Smooth muscle cell (in vitro differentiated cells): ENCODE data around the gene TPRX1. TPM values are rescaled to one million over a fixed set of nuclear protein-coding genes. Genes with fewer than 3 reads are reported as not detected.
"Not testable (repeated sequence)": the region's sequence is repeated elsewhere in the genome, so short reads cannot be mapped to it uniquely, and the experiment has no call there.

ENCODE experiments used
- DNase-seq: peaks from one replicate; lab custom pipeline; 2025; ENCODE audit not compliant: unreplicated experiment; lab: John Stamatoyannopoulos, UW
- H2AFZ ChIP-seq: fragments of 200-600 bp; sonication (generic); 2 replicates; pipeline ENCODE4 v1.6.0; 2016; ENCODE audit warnings: antibody characterized with exemption, low read depth, mild to moderate bottlenecking
- H3F3A ChIP-seq: fragments of 200-600 bp; sonication (generic); 2 replicates; pipeline ENCODE4 v1.6.0; 2017; ENCODE audit warnings: antibody characterized with exemption, low read depth
- H3K27ac ChIP-seq: fragments of 200-600 bp; sonication (generic); 2 replicates; pipeline ENCODE4 v1.5.1; 2016; ENCODE audit warnings: low read depth, mild to moderate bottlenecking
- H3K27me3 ChIP-seq: fragments of 200-600 bp; sonication (generic); 2 replicates; pipeline ENCODE4 v1.6.1; 2016; ENCODE audit warnings: low read depth, mild to moderate bottlenecking
- H3K36me3 ChIP-seq: fragments of 200-600 bp; sonication (generic); 2 replicates; pipeline ENCODE4 v1.5.1; 2016; ENCODE audit warnings: low read depth
- H3K4me1 ChIP-seq: fragments of 200-600 bp; sonication (generic); 2 replicates; pipeline ENCODE4 v1.5.1; 2016; ENCODE audit warnings: low read depth
- H3K4me2 ChIP-seq: fragments of 200-600 bp; sonication (generic); 2 replicates; pipeline ENCODE4 v1.6.0; 2016; ENCODE audit warnings: mild to moderate bottlenecking
- H3K4me3 ChIP-seq: fragments of 200-600 bp; sonication (generic); 2 replicates; pipeline ENCODE4 v1.5.1; 2016; ENCODE audit warnings: mild to moderate bottlenecking
- H3K79me2 ChIP-seq: fragments of 200-600 bp; sonication (generic); 2 replicates; pipeline ENCODE4 v1.6.0; 2016; ENCODE audit warnings: low read depth, mild to moderate bottlenecking
- H3K9ac ChIP-seq: fragments of 200-600 bp; sonication (generic); 2 replicates; pipeline ENCODE4 v1.6.0; 2016; ENCODE audit warnings: low read depth
- H3K9me3 ChIP-seq: fragments of 200-600 bp; sonication (generic); replicated peaks from 2 replicates; pipeline ENCODE4 v1.5.1; 2016; ENCODE audit warnings: low read depth
- H4K20me1 ChIP-seq: fragments of 200-600 bp; sonication (generic); 2 replicates; pipeline ENCODE4 v1.6.0; 2016; ENCODE audit warnings: low read depth
- WGBS: methylation state at CpG from one replicate; pipeline ENCODE4 v1.1.7; 2016; ENCODE audit warnings: low lambda C conversion rate; 5-methylcytosine and 5-hydroxymethylcytosine counted together
- polyA plus RNA-seq: library from polyadenylated mRNA; unstranded; fragments of >200 nt; fragmentation: Nextera tagmentation; extraction: Ambion mirVana; gene quantifications from 2 replicates; pipeline ENCODE4 v1.2.1, GENCODE V29; 2016
- total RNA-seq: library from RNA; depleted of rRNA; stranded (reverse); fragments of >200 nt; gene quantifications from 2 replicates; pipeline ENCODE4 v1.2.3, GENCODE V29; 2014
- TF ChIP-seq, protein P1 (sequence below): fragments of 200-600 bp; sonication (generic); IDR thresholded peaks from 2 replicates; pipeline ENCODE4 v1.5.1; 2017; ENCODE audit warnings: borderline replicate concordance, mild to moderate bottlenecking, antibody characterized with exemption; ENCODE audit not compliant: insufficient read depth, poor library complexity, severe bottlenecking

The TPRX1 gene
- total and polyA plus RNA-seq, 2 experiments from 2014 or later = not detected

GRCh38 chr19:47820410-47820809, 16.1 kb upstream of the TPRX1 start:
- H4K20me1 ChIP-seq = no peaks in the 10 kb centered on the region
- TF ChIP-seq, protein P1, sequence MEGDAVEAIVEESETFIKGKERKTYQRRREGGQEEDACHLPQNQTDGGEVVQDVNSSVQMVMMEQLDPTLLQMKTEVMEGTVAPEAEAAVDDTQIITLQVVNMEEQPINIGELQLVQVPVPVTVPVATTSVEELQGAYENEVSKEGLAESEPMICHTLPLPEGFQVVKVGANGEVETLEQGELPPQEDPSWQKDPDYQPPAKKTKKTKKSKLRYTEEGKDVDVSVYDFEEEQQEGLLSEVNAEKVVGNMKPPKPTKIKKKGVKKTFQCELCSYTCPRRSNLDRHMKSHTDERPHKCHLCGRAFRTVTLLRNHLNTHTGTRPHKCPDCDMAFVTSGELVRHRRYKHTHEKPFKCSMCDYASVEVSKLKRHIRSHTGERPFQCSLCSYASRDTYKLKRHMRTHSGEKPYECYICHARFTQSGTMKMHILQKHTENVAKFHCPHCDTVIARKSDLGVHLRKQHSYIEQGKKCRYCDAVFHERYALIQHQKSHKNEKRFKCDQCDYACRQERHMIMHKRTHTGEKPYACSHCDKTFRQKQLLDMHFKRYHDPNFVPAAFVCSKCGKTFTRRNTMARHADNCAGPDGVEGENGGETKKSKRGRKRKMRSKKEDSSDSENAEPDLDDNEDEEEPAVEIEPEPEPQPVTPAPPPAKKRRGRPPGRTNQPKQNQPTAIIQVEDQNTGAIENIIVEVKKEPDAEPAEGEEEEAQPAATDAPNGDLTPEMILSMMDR = no peak
- DNase-seq = no peak
- no peak overlapping the region for H2AFZ ChIP-seq
- H3K9me3 ChIP-seq = no peaks in the 10 kb centered on the region
- H3K4me3 ChIP-seq = no peak overlapping the region
- H3K79me2 ChIP-seq = no peaks in the 10 kb centered on the region
- H3K4me1 ChIP-seq = peaks cover 29% of the 10 kb centered on the region
- H3K4me2 ChIP-seq = no peak overlapping the region
- H3K27ac ChIP-seq = no peak overlapping the region
- no peaks in the 10 kb centered on the region for H3F3A ChIP-seq
- no peaks in the 10 kb centered on the region for H3K36me3 ChIP-seq
- WGBS = 89% methylated on average over 2 of the region's 2 CpGs
- no peaks in the 10 kb centered on the region for H3K27me3 ChIP-seq
- no peak overlapping the region for H3K9ac ChIP-seq

DNA sequence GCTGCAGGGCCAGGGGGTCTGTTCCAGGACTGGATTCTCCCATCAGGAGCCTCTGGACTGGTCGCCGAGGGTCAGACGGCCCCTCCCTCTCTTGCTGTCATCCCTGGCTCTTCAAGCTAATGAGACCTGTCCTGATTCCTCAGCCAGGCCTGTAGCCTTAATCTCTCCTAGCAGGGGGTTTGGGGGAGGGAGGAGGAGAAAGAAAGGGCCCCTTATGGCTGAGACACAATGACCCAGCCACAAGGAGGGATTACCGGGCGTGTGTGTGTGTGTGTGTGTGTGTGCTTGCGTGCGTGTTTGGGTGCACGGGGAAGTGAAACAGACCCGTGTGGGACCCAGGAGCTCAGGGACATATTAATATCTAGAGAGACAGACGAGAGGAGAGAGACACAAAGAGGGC, 15.5 kb upstream of the TPRX1 start:
- no peak overlapping the region for H3K27ac ChIP-seq

GRCh38 chr19:47818221-47818620, 13.9 kb upstream of the TPRX1 start:
- H3F3A ChIP-seq, H3K4me2 ChIP-seq, H3K36me3 ChIP-seq, H3K27ac ChIP-seq, H3K9me3 ChIP-seq, H3K9ac ChIP-seq, DNase-seq, H3K27me3 ChIP-seq, H3K4me3 ChIP-seq, H4K20me1 ChIP-seq, H2AFZ ChIP-seq, H3K79me2 ChIP-seq: not testable (repeated sequence)
- H3K4me1 ChIP-seq = peaks cover 29% of the 10 kb centered on the region
- 95% methylated on average over 1 of the region's 1 CpG for WGBS

More for the DNA sequence above, 15.5 kb upstream of the TPRX1 start:
- Histone ChIP-seq H3F3A (no peaks in the 10 kb centered on the region), H3K36me3 (no peaks in the 10 kb centered on the region), H3K4me3 (no peak overlapping the region), H3K27me3 (no peaks in the 10 kb centered on the region), H3K4me1 (peaks cover 29% of the 10 kb centered on the region), H3K4me2 (no peak overlapping the region), H4K20me1 (no peaks in the 10 kb centered on the region), H3K79me2 (no peaks in the 10 kb centered on the region), H3K9me3 (no peaks in the 10 kb centered on the region), H3K9ac (no peak overlapping the region), H2AFZ (no peak overlapping the region)
- TF ChIP-seq, protein P1 = no peak
- 33% methylated on average over 10 of the region's 10 CpGs for WGBS
- DNase-seq = no peak

- not testable (repeated sequence) for H2AFZ ChIP-seq, DNase-seq, H3K27me3 ChIP-seq, H3K9me3 ChIP-seq, H3K27ac ChIP-seq, H3K4me3 ChIP-seq, H4K20me1 ChIP-seq, H3K79me2 ChIP-seq, H3K4me2 ChIP-seq, H3K9ac ChIP-seq, H3K36me3 ChIP-seq, H3F3A ChIP-seq
- WGBS = 93% methylated on average over 8 of the region's 8 CpGs
- peaks cover 16% of the 10 kb centered on the region for H3K4me1 ChIP-seq
These were observed 11.9 kb upstream of the TPRX1 start for GRCh38 chr19:47816270-47816669.

DNA sequence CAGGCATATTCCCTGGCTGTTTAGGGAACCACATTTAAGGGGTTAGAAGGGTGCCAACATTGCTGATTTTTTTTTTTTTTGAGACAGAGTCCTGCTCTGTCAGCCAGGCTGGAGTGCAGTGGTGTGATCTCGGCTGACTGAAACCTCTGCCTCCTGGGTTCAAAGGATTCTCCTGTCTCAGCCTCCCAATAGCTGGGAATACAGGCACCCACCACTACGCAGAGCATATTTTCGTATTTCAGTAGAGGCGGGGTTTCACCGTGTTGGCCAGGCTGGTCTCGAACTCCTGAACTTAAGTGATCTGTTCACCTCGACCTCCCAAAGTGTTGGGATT, 9.6 kb upstream of the TPRX1 start:
- Histone ChIP-seq H3K79me2 (no peaks in the 10 kb centered on the region), H3K4me1 (no peaks in the 10 kb centered on the region), H3K4me3 (no peak overlapping the region), H3K27ac (no peak overlapping the region), H3K9ac (no peak overlapping the region), H2AFZ (no peak overlapping the region), H3K9me3 (no peaks in the 10 kb centered on the region), H3K27me3 (no peaks in the 10 kb centered on the region), H3F3A (no peaks in the 10 kb centered on the region), H4K20me1 (no peaks in the 10 kb centered on the region), H3K4me2 (no peak overlapping the region), H3K36me3 (no peaks in the 10 kb centered on the region)
- TF ChIP-seq, protein P1 = no peak
- 61% methylated on average over 7 of the region's 7 CpGs for WGBS
- DNase-seq = no peak
